Keratinocyte (primary cell): Measurements from ENCODE around the gene TBC1D8. TPM values are rescaled to one million over a fixed set of nuclear protein-coding genes. Genes with fewer than 3 reads are reported as not detected.

Experiments
- DNase-seq: peaks from one replicate; pipeline ENCODE4 v3.0.0-alpha.2; 2011; ENCODE audit warnings: low read depth, missing footprints, low spot score
- FAIRE-seq: peaks from 2 replicates; lab custom pipeline; 2011; peaks lifted over from hg19 to GRCh38; lab: Jason Lieb, UNC
- H2AFZ ChIP-seq: 2 replicates; pipeline ENCODE4 v1.6.0; 2012; ENCODE audit warnings: low read length, control low read depth, inconsistent platforms; ENCODE audit not compliant: control insufficient read depth
- H3K27ac ChIP-seq: 2 replicates; pipeline ENCODE4 v1.5.1; 2011; ENCODE audit warnings: low read length; ENCODE audit not compliant: control insufficient read depth, insufficient read depth
- H3K27me3 ChIP-seq: 3 replicates; pipeline ENCODE4 v1.6.0; 2011; ENCODE audit warnings: low read length; ENCODE audit not compliant: control insufficient read depth, insufficient read depth; ENCODE audit errors: extremely low read depth
- H3K36me3 ChIP-seq, 2 experiments: 2 replicates in 1 of 2; 3 replicates in 1 of 2; pipeline ENCODE4 v1.5.1; 2011; ENCODE audit warnings: low read length in 2 of 2, mild to moderate bottlenecking in 1 of 2; ENCODE audit not compliant: control insufficient read depth in 2 of 2, insufficient read depth in 2 of 2; ENCODE audit errors: extremely low read depth in 1 of 2
- H3K4me1 ChIP-seq: 3 replicates; pipeline ENCODE4 v1.5.1; 2011; ENCODE audit warnings: low read length; ENCODE audit not compliant: control insufficient read depth, insufficient read depth; ENCODE audit errors: extremely low read depth
- H3K4me2 ChIP-seq: 3 replicates; pipeline ENCODE4 v1.6.0; 2011; ENCODE audit warnings: low read depth, low read length; ENCODE audit not compliant: control insufficient read depth, insufficient read depth; ENCODE audit errors: extremely low read depth
- H3K4me3 ChIP-seq, 3 experiments: fragments of 200-600 bp in 1 of 3; sonication (generic) in 1 of 3; 2 replicates in 2 of 3; 3 replicates in 1 of 3; pipeline ENCODE4 v1.5.1; 2011 to 2016; ENCODE audit warnings: low read length in 3 of 3, mild to moderate bottlenecking in 3 of 3, control low read depth in 2 of 3, inconsistent platforms in 1 of 3, low read depth in 1 of 3, mixed read lengths in 1 of 3, mixed run types in 1 of 3, moderate library complexity in 1 of 3; ENCODE audit not compliant: control insufficient read depth in 2 of 3, insufficient read depth in 2 of 3; ENCODE audit errors: extremely low read depth in 1 of 3
- H3K79me2 ChIP-seq: 2 replicates; pipeline ENCODE4 v1.6.0; 2012; ENCODE audit warnings: low read length; ENCODE audit not compliant: control insufficient read depth, insufficient read depth
- H3K9ac ChIP-seq: 3 replicates; pipeline ENCODE4 v1.6.0; 2011; ENCODE audit warnings: low read length; ENCODE audit not compliant: control insufficient read depth, insufficient read depth; ENCODE audit errors: extremely low read depth
- H3K9me1 ChIP-seq: 3 replicates; pipeline ENCODE4 v1.6.0; 2011; ENCODE audit warnings: low read length; ENCODE audit not compliant: control insufficient read depth, insufficient read depth; ENCODE audit errors: extremely low read depth
- H3K9me3 ChIP-seq: 2 replicates; pipeline ENCODE4 v1.5.1; 2012; ENCODE audit warnings: low read depth, low read length; ENCODE audit not compliant: control insufficient read depth
- H4K20me1 ChIP-seq: 3 replicates; pipeline ENCODE4 v1.6.0; 2011; ENCODE audit warnings: low read length; ENCODE audit not compliant: control insufficient read depth, insufficient read depth; ENCODE audit errors: extremely low read depth
- CTCF ChIP-seq, 3 experiments: IDR thresholded peaks in 1 of 3; conservative IDR thresholded peaks in 1 of 3; optimal IDR thresholded peaks in 1 of 3; 2 replicates in 2 of 3; 3 replicates in 1 of 3; pipeline versions ENCODE3 to v1.5.1; 2011; ENCODE audit warnings: low read length in 3 of 3, mild to moderate bottlenecking in 3 of 3, moderate library complexity in 2 of 3, control low read depth in 1 of 3, inconsistent platforms in 1 of 3; ENCODE audit not compliant: insufficient read depth in 2 of 3; ENCODE audit errors: extremely low read depth in 1 of 3
- EZH2 ChIP-seq: IDR thresholded peaks from one replicate; pipeline ENCODE4 v1.6.1; 2012; ENCODE audit warnings: inconsistent platforms, mild to moderate bottlenecking, low read length, moderate library complexity
- dilution Hi-C: fragments of 300-500 bp; cut with MboI; formaldehyde crosslinking; loops from one replicate; pipeline ENCODE4 v1.7.0; 2020; ENCODE audit warnings: low sequenced_read_pairs; ENCODE audit not compliant: extremely low pct_ligation_motif_present
- polyA plus RNA-seq, 5 experiments: library from polyadenylated mRNA; depleted of rRNA in 3 of 5; stranded (reverse) in 3 of 5; stranded (forward) in 1 of 5; unstranded in 1 of 5; fragments of >200 nt; gene quantifications; 1 replicate in 1 of 5; 2 replicates in 3 of 5; 3 replicates in 1 of 5; pipeline versions ENCODE4 v1.2.1 to v1.2.3, GENCODE V29; 2011 to 2012; ENCODE audit warnings: missing spikeins in 2 of 5, low read depth in 1 of 5, low replicate concordance in 1 of 5
- small RNA-seq, 3 experiments: library from RNA; depleted of rRNA; stranded (forward); fragments of <200 nt; gene quantifications; one replicate each; pipeline ENCODE3, GENCODE V24; 2012; ENCODE audit warnings: low read depth in 3 of 3, low replicate concordance in 1 of 3; ENCODE audit not compliant: insufficient read length in 3 of 3

Gene TBC1D8
- polyA plus RNA-seq, 1 donor (not counting 4 experiments of a cell fraction or from before 2014, with no cell fraction given): 13.8 TPM

GRCh38 chr2:100959225-100959880, 191.8 kb downstream of the TBC1D8 start:
- dilution Hi-C loops: no loop called here

GRCh38 chr2:100957996-100958653, 193.1 kb downstream of the TBC1D8 start:
- Histone ChIP-seq H3K27me3 (no peaks in the 10 kb centered on the region), H3K36me3 (peaks cover 0 to 5% of the 10 kb centered on the region in 2 experiments), H2AFZ (no peak overlapping the region), H3K9me1 (no peaks in the 10 kb centered on the region), H3K27ac (no peak overlapping the region), H3K4me1 (peaks cover 5% of the 10 kb centered on the region), H4K20me1 (no peaks in the 10 kb centered on the region), H3K79me2 (no peaks in the 10 kb centered on the region), H3K4me2 (no peak overlapping the region), H3K9ac (no peak overlapping the region), H3K4me3 (no peak overlapping the region), H3K9me3 (no peaks in the 10 kb centered on the region)
- TF ChIP-seq CTCF (optimal IDR thresholded peaks at IDR 0.05 in 1 of 3, IDR thresholded peaks at IDR 0.05 in 1 of 3, conservative IDR thresholded peaks at IDR 0.05 in 1 of 3; ENCODE audit: extremely low read depth in 1 of 3, insufficient read depth in 2 of 3, low read length in 3 of 3) (no peak), EZH2 (no peak)
- DNase-seq (no peak), FAIRE-seq (no peak)
- dilution Hi-C loops: no loop called here

More at GRCh38 chr2:100959225-100959880, 191.8 kb downstream of the TBC1D8 start:
- H3K27ac ChIP-seq: no peak overlapping the region
- no peak overlapping the region for H2AFZ ChIP-seq
- H3K27me3 ChIP-seq: no peaks in the 10 kb centered on the region
- no peaks in the 10 kb centered on the region for H3K79me2 ChIP-seq
- H3K4me2 ChIP-seq: no peak overlapping the region
- H3K9me1 ChIP-seq: no peaks in the 10 kb centered on the region
- TF ChIP-seq EZH2 (no peak), CTCF (optimal IDR thresholded peaks at IDR 0.05 in 1 of 3, IDR thresholded peaks at IDR 0.05 in 1 of 3, conservative IDR thresholded peaks at IDR 0.05 in 1 of 3; ENCODE audit: extremely low read depth in 1 of 3, insufficient read depth in 2 of 3, low read length in 3 of 3) (no peak)
- H3K4me1 ChIP-seq: peaks cover 5% of the 10 kb centered on the region
- no peak overlapping the region for H3K4me3 ChIP-seq
- H3K9me3 ChIP-seq: no peaks in the 10 kb centered on the region
- DNase-seq: no peak
- no peak overlapping the region for H3K9ac ChIP-seq
- FAIRE-seq: peak; percentile 43
- no peaks in the 10 kb centered on the region for H4K20me1 ChIP-seq
- H3K36me3 ChIP-seq: peaks cover 0 to 7% of the 10 kb centered on the region in 2 experiments

Small RNA genes within 50 kb of the gene (small RNA-seq; reads per million reads assigned to genes)
- gene BBIP1P1: 0 reads per million in 3 experiments

Other genes with a start within 250 kb of the TBC1D8 start
- 2,355 to 2,795 TPM (median 2,633 TPM) in 3 replicates for gene RPL31, start 149.1 kb downstream of the TBC1D8 start, polyA plus RNA-seq
- gene CNOT11, start 101.5 kb upstream of the TBC1D8 start, polyA plus RNA-seq: 46.0 to 83.1 TPM (median 81.1 TPM) in 3 replicates
- gene RNF149, start 157.3 kb upstream of the TBC1D8 start, polyA plus RNA-seq: 40.5 to 68.0 TPM (median 47.1 TPM) in 3 replicates
- gene CREG2, start 236.1 kb upstream of the TBC1D8 start, polyA plus RNA-seq: 1.7 to 2.8 TPM (median 1.8 TPM) in 3 replicates